Motor neuron (in vitro differentiated cells): ENCODE data around the gene AQP9. TPM values are rescaled to one million over a fixed set of nuclear protein-coding genes. Genes with fewer than 3 reads are reported as not detected.

Experiments used
- ATAC-seq, 8 experiments: fragments of 200-7000 bp; cut with Tn5 transposase; replicated peaks in 6 of 8; 2 replicates each; pipeline ENCODE4 v1.8.0; 2021; ENCODE audit warnings: mild to moderate bottlenecking in 8 of 8, moderate library complexity in 8 of 8
- H3K27ac ChIP-seq, 2 donors: fragments of 250-450 bp; sonication (Bioruptor Pico); 2 replicates each; pipeline ENCODE4 v1.9.0; 2021; ENCODE audit warnings: antibody characterized with exemption in 2 of 2, mild to moderate bottlenecking in 2 of 2, moderate library complexity in 1 of 2
- H3K4me1 ChIP-seq, 2 donors: fragments of 250-450 bp; sonication (Bioruptor Pico); replicated peaks in 1 of 2; 2 replicates each; pipeline ENCODE4 v1.6.1; 2021; ENCODE audit warnings: antibody characterized with exemption in 2 of 2, mild to moderate bottlenecking in 2 of 2, moderate library complexity in 1 of 2
- H3K4me3 ChIP-seq, 5 donors: fragments of 250-450 bp; sonication (Bioruptor Pico); 2 replicates each; pipeline ENCODE4 v1.9.0; 2021; ENCODE audit warnings: antibody characterized with exemption in 5 of 5, mild to moderate bottlenecking in 5 of 5, moderate library complexity in 4 of 5
- WGBS, 10 experiments: fragments of 450-650 bp; shearing (Covaris generic); methylation state at CpG; one replicate each; pipeline ENCODE4 v1.0.0; 2022; 5-methylcytosine and 5-hydroxymethylcytosine counted together
- in situ Hi-C, 9 experiments: fragments of 400-800 bp; cut with MboI; loops; one replicate each; pipeline ENCODE4 v1.15.0; 2021; ENCODE audit warnings: low sequenced_read_pairs in 9 of 9, low pct_unique_long_range_greater_than_20kb in 2 of 9; ENCODE audit not compliant: unreplicated experiment in 9 of 9
- total RNA-seq, 8 experiments: library from RNA; unstranded; fragments of 300-600 nt; gene quantifications; 2 replicates each; pipeline versions ENCODE4 v1.2.3 to v1.2.4, GENCODE V29; 2022

Gene AQP9
- total RNA-seq, 8 experiments from 2014 or later = 0.04 to 0.66 (median 0.09) TPM; not detected in 3

DNA sequence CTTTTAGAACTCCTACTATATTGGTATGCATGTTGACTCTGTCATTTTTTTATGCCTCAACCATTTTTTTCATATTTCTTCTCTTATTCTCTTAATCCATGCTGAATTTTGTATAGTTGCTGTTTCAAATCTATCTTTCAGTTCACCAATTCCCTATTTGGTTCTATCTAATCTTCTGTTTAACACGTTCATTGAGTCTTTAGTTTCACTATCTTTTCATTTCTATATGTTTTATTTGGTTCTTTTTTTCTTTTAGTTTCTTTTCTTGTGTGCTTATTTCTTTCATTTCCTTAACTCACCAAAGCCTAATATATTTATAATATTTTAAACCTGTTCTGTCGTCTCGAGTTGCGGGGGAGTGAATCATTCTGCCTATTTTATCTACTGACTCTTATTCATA lies 8.0 kb downstream of the AQP9 start:
- no peaks in the 10 kb centered on the region for H3K4me1 ChIP-seq
- WGBS, 10 experiments = 45 to 96% (median 77%) methylated on average over 1 to 4 of the region's 4 CpGs
- in situ Hi-C loops = no loop called here
- no peak overlapping the region for H3K27ac ChIP-seq
- H3K4me3 ChIP-seq = no peak overlapping the region
- no peak for ATAC-seq

DNA sequence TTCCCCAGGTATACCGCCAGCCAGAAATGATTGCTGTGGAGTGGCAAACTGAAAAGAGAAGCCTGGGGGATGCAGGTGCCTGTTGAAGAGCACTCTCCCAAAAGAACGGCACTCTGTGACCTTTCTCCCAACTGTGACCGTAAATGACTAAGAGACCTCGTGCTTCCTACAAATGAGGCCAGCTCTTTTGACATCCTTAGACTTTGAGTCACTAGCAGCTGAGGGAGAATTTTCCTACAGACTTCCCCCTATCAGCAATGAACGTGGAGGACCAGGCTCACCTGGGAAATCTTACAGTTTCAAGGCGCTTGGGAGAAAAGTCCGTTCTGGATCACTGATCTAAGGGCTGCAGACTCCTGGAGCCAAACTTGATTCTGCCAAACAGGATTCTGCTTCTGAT lies 8.6 kb downstream of the AQP9 start:
- in situ Hi-C loops = no loop called here
- H3K27ac ChIP-seq = no peak overlapping the region
- ATAC-seq = no peak
- no peak overlapping the region for H3K4me3 ChIP-seq
- WGBS, 10 experiments = 0 to 92% (median 80%) methylated on average over 1 to 7 of the region's 7 CpGs; no CpG with 5 or more reads in 2 of the 10 experiments
- no peaks in the 10 kb centered on the region for H3K4me1 ChIP-seq

DNA sequence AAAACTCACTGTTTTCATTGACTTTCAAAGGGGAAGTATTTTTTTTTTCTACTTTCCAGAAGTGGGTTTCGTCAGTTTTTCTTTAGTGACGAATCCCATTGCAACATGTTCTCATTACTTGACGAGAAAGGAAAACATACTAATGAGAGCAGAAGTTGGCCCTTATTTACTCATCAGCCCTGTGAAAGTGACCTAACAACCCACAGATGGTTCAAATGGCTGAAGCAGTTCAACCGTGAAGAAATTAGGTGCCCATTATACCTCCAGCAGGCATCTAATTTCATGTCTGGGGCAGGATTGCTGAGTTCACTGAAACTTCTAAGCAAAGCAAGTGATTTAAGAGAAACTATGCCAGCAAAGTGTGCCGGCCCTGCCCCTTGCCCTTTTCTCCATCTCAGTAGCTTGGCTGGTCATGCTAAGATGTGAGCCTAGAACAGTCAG lies 9.0 kb downstream of the AQP9 start:
- Histone ChIP-seq H3K4me3 (no peak overlapping the region), H3K27ac (no peak overlapping the region), H3K4me1 (no peaks in the 10 kb centered on the region)
- ATAC-seq = no peak
- in situ Hi-C loops = no loop called here
- WGBS, 10 experiments = 45 to 100% (median 85%) methylated on average over 1 to 5 of the region's 5 CpGs; no CpG with 5 or more reads in 2 of the 10 experiments

DNA sequence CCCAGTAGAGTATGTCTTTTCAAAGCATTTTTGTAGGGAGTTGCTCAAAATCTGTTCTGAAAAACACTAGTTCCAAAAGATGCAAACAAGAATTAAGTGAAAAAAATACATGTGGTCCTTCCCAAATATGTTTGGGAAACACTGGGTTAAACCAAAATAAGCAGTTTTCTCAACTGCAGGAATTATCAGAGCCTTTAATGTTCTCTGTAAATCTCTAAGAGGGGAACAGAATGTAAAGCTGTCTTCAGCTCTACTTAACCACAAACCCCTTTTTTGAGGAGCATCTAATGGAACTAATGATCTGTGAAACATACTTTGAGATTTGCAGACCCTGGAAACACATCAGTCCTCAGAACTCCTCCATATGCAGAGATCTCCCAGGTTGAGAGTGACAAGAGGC lies 9.9 kb downstream of the AQP9 start:
- Histone ChIP-seq H3K4me1 (no peaks in the 10 kb centered on the region), H3K4me3 (no peak overlapping the region), H3K27ac (no peak overlapping the region)
- in situ Hi-C loops = no loop called here
- ATAC-seq = no peak

DNA sequence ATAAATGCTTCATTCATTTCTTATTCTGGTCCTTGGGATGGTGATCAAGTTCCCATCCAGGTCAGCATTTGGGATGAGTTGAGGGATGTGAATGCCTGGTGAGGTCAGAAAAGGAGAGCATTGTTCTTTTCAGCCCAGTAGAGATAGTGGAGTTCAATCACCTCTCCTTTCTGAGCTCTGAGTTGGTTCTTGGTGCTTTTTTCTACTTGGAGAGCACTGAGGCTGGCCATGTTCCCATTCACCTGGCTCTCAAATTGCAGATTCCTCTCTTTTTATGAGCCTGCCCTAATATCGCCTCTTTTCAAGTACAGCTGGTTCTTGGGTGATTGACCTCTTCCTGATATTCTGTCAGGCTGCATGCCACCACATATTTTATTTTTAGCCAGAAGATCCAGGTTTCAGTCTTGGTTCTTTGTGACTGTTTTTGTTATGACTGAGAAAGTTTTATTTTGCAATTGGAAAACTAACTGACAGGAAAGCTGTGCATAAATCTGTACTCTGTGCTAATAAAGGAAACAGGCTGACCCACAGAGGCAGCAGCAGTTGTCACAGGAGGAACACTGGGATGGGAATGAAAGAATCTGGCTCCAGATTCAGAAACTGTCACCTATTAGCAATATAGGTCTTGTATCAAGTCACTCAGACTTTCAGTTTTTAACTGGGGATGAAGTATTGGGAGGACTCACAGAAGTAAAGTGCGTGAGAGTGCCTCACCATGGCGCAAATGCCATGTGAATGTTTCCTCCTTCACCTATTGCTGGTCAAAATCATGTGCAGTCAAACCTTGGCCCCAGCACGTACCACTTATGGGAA lies 10.7 kb downstream of the AQP9 start:
- WGBS, 10 experiments = 21 to 96% (median 83%) methylated on average over 1 to 4 of the region's 4 CpGs; no CpG with 5 or more reads in 2 of the 10 experiments
- H3K27ac ChIP-seq = no peak overlapping the region
- no peak overlapping the region for H3K4me3 ChIP-seq
- in situ Hi-C loops = no loop called here
- no peak for ATAC-seq
- no peaks in the 10 kb centered on the region for H3K4me1 ChIP-seq

DNA sequence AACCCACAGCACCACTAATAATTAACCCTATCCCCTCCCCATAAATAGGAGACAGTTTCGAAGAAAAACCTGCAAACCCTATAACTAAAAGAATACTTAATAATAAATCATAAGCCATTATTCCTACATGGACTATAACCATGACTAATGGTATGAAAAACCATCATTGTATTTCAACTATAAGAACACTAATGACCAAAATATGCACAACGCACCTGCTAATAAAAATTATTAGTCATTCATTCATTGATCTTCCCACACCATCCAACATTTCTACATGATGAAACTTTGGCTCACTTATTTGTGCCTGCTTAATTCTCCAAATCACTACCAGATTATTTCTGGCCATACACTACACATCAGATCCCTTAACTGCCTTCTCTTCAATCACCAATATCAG lies 16.6 kb downstream of the AQP9 start:
- Histone ChIP-seq H3K4me1 (peaks cover 0 to 7% of the 10 kb centered on the region in 2 donors), H3K27ac (no peak overlapping the region), H3K4me3 (no peak overlapping the region)
- ATAC-seq = no peak
- WGBS, 10 experiments = 73 to 100% (median 88%) methylated on average over 1 to 2 of the region's 2 CpGs; no CpG with 5 or more reads in 2 of the 10 experiments
- in situ Hi-C loops = no loop called here

DNA sequence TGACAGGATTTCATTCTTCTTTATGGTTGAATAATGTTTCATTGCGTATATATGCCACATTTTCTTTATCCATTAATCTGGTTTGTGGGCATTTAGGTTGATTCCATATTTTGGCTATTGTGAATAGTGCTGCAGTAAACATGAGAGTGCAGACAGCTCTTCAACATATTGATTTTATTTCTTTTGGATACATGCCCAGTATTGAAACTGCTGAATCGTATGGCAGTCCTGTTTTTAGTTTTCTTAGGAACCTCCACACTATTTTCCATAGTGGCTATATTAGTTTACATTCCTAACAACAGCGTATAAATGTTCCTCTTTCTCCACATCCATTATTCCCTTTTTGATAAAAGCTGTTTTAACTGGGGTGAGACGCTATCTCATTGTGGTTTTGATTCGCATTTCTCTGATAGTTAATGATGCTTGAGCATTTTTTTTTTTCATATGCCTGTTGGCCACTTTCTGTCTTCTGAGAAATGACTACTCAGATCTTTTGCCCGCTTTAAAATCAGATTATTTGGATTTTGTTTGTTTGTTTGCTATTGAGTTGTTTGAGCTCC lies 21.7 kb downstream of the AQP9 start:
- Histone ChIP-seq H3K4me1 (peaks cover 0 to 23% of the 10 kb centered on the region in 2 donors), H3K27ac (no peak overlapping the region), H3K4me3 (no peak overlapping the region)
- 28 to 97% (median 87%) methylated on average over 3 to 6 of the region's 6 CpGs for WGBS, 10 experiments
- ATAC-seq = no peak
- in situ Hi-C loops = no loop called here

DNA sequence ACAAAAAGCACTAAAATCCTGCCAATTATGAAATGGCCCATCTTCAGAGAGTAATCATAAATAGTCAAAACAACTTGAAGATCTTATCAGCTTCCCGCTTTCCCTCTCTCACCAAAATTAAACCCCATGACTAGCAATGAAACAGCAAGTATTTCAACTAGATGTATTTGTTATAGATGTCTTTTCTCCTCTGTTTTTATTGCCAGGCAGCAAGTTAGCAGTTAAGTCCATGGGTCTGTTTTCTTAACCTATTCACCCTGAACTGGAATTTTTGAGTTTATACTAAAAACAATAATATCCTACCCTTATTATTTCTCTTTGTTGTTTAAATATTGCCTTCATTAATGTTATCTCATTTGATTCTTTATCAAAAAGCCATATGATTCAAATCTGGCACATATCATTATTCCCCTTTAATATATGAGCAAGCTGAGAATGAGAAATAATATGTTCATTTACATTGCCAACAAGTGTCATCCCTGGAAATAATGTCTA lies 23.3 kb downstream of the AQP9 start:
- WGBS, 10 experiments = 10 to 100% (median 82%) methylated on average over 1 of the region's 1 CpG; no CpG with 5 or more reads in 2 of the 10 experiments
- no peak overlapping the region for H3K4me3 ChIP-seq
- no peak overlapping the region for H3K27ac ChIP-seq
- H3K4me1 ChIP-seq = peaks cover 0 to 33% of the 10 kb centered on the region in 2 donors
- ATAC-seq = no peak
- in situ Hi-C loops = no loop called here

DNA sequence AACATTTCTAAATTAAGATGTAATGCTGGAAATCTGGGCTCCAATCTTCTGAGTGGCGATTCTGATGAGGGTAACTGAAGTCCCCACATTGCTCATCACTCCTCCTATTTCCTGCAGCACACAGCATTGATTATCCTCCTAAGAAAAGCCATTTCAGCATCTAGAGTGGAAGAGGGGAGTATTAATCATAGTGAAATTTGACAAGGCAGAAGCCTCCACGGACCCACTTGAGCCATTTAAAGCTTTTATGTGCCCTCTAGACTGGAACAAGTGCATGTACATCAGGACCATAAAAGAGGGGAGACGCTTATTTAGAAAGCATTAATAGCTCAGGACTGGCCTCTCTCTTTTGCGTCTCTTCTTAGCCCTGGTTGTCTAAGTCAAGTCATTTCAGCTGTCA lies 25.8 kb downstream of the AQP9 start:
- in situ Hi-C loops = no loop called here
- Histone ChIP-seq H3K4me3 (no peak overlapping the region), H3K4me1 (peaks cover 0 to 26% of the 10 kb centered on the region in 2 donors), H3K27ac (peak overlapping the region in 1 of 2 donors; percentile 10)
- 0 to 70% (median 55%) methylated on average over 1 to 3 of the region's 4 CpGs; no CpG with 5 or more reads in 2 of the 10 experiments for WGBS, 10 experiments
- ATAC-seq = peak in 5 of 8 experiments; percentile 65 to 92 (median 80)

DNA sequence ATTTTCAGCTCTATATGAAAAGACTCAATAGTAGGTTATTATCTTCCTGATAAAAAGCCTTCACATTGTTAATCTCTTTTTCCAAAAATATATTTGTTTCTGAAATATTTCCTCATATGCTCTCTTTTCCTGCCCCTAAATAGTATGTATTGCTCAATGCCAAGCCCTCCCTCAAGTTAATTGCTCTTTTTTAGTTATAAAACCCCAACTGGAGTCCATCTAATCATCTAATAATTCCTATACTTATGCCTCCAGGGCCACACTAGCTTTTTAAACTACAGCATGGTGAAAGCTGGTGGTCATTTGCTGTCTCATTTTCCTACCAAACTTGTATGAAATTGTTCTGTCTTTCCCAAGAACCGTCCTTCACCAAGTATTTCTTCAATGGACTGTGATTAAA lies 26.7 kb downstream of the AQP9 start:
- WGBS, 10 experiments = 11 to 100% (median 82%) methylated on average over 1 of the region's 1 CpG; no CpG with 5 or more reads in 5 of the 10 experiments

DNA sequence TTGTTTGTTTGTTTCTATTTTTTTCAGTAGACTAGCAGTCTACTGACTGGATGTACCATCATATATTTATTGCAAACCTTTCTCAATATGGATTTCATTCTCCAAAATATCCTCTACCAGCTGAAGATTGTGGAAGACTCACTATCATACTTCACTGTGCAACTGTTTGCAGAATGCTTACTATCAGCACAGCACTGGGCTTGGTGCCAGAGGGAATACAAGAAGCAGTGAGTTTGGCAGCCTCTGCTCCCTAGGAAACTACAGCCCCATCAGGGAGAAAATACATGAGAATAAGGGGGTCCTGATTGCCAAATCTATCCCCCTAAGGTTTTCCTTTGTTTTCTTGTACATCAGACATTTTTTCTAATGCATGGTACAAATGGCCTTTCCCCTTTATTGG lies 27.5 kb downstream of the AQP9 start:
- ATAC-seq = peak in 1 of 8 experiments; percentile 76
- in situ Hi-C loops = no loop called here
- Histone ChIP-seq H3K4me3 (no peak overlapping the region), H3K4me1 (peaks cover 0 to 26% of the 10 kb centered on the region in 2 donors), H3K27ac (no peak overlapping the region)

More for the DNA sequence above, 26.7 kb downstream of the AQP9 start:
- ATAC-seq = no peak
- H3K4me3 ChIP-seq = no peak overlapping the region
- peaks cover 0 to 26% of the 10 kb centered on the region in 2 donors for H3K4me1 ChIP-seq
- in situ Hi-C loops = no loop called here
- no peak overlapping the region for H3K27ac ChIP-seq

DNA sequence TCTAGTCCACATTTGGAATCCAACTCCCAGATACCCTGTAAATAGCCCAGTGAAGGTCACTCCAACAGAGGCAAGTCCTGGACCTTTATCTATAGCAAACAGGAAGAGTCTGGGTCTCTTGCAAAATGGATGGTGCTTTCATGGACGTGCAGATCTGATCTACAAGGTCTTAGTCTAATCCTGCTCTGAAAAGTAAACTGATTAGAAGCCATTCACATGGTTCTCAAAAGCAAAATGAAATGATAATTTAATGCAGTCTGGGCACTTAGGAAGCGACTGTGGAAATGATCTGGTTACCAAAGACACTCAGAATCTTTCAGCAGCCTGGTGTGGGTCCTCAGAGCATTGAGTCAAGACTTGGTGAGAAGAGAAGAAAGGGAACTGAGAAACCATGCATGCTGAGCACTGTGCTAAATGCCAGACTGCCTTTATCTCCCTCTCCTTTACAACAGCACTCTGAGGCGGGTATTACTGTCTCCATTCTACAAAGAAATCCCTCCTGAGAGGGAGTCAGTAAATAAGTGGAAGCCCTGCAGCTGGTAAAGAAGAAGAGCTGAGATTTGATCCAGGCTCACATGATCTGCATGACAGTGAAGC lies 29.0 kb downstream of the AQP9 start:
- WGBS, 10 experiments = 0 to 80% (median 69%) methylated on average over 1 to 3 of the region's 3 CpGs; no CpG with 5 or more reads in 3 of the 10 experiments
- in situ Hi-C loops = no loop called here

DNA sequence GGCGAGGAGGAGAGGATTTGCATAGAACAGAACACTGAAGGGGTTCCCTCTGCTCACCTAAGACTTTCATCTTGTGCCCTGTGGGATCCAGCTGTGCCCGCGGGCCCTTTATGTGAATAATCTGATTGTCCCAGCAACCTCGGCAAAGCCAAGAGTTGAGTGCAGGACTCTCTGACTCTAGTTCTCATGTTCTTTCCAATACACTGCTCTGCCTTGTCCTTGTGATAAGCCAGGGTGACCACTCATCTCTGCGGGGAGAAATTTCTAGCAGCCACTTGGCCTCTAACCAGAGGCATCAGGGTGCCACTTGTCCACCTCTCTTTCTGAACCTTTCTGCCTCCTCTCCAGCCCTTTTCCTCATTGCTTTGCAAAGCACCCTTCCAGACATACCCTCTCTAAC lies 31.8 kb downstream of the AQP9 start:
- Histone ChIP-seq H3K4me3 (no peak overlapping the region), H3K4me1 (peaks cover 0 to 10% of the 10 kb centered on the region in 2 donors), H3K27ac (no peak overlapping the region)
- no peak for ATAC-seq
- 0 to 100% (median 70%) methylated on average over 1 to 4 of the region's 5 CpGs; no CpG with 5 or more reads in 1 of the 10 experiments for WGBS, 10 experiments
- in situ Hi-C loops = no loop called here

More for the DNA sequence above, 29.0 kb downstream of the AQP9 start:
- no peak for ATAC-seq
- no peak overlapping the region for H3K4me3 ChIP-seq
- H3K27ac ChIP-seq = no peak overlapping the region
- H3K4me1 ChIP-seq = peaks cover 0 to 26% of the 10 kb centered on the region in 2 donors
